ENCODE data around the gene NKTR.

NKTR gene

GRCh38 chr3:42662813-42663535, 62.5 kb downstream of the NKTR start:
- DNase-seq = no peak

DNA sequence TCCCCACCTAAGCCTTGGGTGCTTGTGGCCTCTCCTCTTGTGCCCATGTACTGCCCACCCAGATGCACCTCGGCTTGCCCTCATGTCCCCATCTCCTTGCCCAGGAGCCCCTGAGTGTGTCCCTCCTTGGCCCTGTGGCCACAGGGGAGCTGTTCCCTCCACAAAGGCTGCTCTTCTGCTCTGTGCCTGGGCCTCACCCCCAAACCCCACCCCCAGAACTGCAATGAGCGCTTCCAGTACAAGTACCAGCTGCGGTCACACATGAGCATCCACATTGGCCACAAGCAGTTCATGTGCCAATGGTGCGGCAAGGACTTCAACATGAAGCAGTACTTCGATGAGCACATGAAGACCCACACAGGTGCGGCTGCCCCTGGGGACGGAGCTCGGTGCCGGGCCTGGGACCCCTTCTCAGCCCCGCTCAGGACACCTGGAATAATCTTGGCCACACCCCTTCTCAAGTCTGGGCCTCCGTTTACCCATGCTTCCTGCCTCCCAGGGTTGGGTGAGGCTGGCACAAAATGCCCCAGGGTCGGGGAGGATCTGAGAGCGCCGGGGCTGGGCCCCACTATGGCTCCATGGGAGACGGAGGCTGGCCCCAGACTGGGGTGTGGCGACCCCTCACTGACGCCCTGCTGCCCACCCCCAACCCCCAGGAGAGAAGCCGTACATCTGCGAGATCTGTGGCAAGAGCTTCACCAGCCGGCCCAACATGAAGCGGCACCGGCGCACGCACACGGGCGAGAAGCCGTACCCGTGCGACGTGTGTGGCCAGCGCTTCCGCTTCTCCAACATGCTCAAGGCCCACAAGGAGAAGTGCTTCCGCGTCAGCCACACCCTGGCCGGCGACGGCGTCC, 63.3 kb downstream of the NKTR start:
- no peak for DNase-seq

GRCh38 chr3:42664438-42664803, 63.9 kb downstream of the NKTR start:
- no peak for DNase-seq

DNA sequence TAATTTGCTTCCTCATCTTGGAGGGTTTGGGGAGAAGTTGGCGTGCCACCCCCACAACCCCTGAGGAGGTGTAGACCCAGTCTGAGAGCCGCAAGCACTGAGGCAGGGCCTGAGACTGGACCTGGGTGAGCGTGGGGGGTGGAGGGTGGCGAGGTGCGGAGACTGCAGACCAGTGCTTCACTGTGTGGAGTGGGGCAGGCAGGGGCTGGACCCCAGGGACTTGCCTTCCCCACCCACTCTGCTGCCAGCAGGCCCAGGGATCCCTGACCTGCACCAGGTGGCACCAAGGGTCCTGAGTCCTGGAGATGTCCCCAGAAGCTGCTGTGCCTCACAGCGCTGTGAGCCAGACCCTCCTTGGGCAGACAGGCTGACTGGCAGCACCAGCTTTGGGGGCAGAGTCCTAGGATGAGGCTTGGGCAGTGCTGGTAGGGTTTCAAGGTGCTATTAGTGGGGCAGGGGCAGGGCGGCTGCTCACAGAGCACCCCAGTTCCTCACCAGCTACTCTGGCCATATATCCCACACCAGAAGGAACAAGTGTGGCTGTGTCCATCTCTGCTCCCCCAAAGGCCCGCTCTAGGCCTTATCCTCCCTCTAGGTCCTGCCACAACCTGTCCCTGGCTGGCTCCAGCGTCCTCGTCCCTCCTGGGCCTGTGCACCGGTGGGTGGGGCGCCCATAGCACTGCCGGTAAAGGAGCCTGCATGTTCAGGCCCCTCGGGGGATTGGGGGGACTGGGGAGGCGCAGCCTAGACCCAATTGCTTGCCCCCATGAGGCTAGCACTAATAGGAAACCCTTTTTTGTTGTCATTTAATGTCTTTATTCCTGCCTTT, 64.8 kb downstream of the NKTR start:
- DNase-seq = no peak

GRCh38 chr3:42666022-42666421, 65.5 kb downstream of the NKTR start:
- no peak for DNase-seq

DNA sequence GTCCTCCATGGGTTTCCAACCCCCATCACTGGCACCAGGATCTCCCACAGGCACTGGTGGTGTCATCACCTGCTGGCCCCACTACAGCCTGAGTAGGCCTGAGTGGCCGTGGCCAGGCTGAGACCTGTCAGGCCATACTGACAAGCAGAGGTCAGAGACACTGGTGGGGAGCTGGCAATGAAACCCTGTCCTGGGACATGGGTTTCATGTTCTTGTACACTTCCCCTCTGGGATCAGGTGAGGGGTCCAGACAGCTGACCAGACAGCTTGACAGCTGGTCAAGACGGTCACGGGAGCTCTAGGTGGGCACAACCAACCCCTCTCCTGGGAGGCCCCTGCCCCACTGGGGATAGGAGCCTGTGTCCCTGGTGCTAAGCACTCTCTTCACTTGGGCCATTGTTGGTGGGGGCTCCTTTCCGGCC, 66.1 kb downstream of the NKTR start:
- no peak for DNase-seq

DNA sequence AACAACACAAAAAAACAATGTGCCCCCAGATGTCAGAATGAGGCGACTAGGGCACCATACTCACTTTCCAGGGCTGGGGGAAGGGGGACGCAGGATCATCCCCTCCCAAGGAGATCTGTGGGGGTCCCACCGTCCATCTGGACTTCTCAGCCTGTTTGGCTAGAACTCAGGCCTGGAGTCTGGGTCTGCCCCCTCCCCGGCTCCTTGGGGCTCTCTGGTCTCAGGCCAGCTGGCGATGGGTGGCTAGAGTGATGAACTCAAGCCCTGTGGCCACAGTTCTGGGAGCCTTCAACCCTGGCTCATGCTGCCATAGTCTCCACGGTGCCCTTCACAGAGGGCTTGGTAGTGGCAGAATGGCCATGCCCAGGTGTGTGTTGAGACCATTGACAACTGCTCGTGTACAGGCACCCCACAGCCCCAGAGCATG, 66.6 kb downstream of the NKTR start:
- DNase-seq = no peak

DNA sequence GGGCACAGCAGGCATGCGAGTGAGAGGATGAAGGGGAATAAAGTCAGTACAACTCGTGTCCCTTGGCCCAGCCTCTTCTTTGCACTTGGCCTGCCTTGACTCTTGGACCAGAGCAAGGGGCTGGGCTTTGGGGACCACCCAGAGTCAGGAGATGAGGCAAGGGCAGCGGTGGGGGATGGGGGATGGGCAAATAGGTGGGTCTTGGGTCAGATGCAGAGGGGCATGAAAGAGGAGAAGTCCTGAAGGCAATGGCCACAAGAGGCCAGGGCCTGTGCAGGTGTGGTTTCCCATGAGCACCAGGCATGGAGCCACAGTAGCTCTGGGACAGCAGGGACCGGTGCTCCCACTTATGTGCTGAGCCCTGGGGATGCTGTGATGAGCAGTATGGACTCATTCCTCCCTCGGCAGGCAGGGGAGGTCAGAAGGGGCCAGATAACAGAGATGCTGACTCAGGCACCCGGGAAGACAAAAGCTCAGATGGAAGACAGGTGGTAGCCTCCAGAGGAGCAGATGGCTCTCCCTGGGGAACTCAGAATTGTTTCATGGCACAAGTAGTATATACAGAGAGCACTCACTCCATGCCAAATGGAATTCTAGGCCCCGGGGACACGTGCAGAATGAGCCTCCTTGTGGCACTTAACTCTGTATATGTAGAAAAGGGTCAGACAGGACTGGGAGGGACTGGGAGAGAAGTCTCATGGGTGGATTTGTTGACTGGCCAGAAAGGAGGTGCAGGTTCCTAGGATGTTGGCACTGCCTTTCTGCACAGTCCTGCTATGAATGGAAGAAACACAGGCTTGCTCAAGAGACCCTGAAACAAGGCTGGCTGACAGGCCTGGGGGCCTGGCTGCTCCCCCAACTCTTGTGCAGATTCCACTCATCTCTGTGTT, 67.3 kb downstream of the NKTR start:
- DNase-seq = no peak

- no peak for DNase-seq
These were observed 67.9 kb downstream of the NKTR start for GRCh38 chr3:42668413-42668760.

DNA sequence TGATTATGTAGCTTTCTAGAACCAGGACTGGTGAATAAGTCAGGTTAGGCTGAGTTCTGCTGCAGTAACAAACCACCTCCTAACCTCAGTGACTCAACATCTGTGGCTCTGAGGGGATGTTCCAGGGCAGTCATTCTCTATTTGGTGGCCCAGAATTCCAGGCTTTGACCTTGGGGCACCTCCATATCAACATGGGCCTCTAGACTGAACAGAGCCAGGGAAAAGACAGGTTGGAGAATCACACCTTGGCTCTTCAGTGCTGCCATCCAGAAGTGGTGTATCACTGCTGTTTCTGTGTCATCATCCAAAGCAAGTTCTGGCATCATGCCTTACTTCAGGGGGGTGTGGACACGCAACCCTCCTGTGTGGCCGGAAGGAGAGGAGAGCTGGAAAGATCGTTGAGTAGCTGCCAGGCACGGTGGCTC, 68.3 kb downstream of the NKTR start:
- DNase-seq = no peak

DNA sequence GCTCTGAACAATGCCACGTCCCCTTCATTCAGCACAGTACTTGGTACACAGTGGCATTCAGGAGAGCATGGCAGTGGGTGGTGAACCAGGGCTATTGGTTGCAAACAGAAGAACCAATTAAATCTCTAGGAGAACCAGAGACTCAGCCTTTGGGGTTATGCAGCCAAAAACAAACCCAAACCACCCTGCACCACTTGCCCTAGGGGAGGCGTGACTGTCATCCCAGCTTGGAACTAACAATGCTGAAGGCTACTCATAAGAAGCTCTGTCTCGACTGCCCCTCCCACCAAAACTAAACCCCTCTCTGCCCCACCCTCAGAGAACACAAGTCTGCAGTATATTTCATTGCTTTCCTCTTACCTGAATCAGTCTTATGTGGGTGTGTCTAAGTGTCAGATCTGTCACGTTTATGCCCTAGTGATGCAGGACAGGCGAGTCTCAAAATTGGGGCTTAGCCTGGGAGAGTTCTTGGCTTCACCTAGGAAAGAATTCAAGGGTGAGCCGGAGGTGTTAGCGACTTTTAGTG, 69.6 kb downstream of the NKTR start:
- DNase-seq = no peak

GRCh38 chr3:42670670-42671069, 70.2 kb downstream of the NKTR start:
- no peak for DNase-seq

DNA sequence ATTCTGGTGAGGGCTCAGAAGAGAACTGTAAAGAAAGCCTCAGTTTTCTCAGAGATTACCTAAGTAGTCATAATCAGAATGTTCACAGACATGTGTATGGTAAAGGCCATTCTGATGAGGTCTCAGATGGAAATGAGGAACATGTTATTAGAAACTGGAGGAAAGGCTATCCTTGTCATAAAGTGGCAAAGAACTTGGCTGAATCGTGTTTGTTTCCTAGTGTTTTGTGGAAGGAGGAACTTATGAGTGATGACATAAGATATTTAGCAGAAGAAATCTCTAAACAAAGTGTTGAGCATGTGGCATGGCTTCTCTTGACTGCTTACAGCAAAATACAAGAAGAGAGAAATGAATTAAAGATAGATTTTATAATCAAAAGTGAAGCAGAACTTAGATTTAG, 72.0 kb downstream of the NKTR start:
- no peak for DNase-seq

DNA sequence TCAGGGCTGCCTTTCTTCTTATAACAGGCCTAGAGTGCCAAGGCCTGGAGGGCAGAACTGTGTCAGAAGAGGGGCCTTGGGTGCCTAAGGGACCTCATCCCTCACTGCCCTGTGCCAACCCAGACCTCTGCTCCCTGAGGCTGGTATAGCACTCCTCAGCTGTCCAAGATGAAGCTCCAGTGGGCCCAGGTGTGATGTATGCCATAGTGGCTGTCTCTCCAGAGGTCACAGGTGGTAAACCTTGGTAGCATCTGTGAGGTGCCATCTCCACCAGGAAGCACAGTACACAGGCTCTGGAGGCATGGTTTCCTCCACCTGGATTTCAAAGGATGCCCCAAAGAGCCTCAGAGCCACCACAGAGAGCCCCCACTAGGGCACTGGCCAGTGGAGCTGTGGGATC, 72.6 kb downstream of the NKTR start:
- DNase-seq = no peak

DNA sequence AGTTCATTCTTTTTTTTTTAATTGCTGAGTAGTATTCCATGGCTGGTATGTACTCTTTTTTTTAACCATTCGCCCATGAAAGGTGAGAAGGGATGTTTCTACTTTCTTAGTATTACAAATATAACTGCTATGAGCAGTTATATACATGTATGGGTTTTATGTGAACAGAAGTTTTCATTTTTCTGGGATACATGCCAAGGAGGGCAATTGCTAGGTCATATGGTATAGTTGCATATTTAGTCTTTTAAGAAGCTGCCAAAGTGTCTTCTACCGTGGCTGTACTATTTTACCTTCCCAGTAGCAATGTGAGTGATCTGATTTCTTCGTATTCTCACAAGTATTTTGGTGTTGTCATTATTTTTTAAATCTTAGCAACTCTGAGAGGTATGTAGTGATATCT, 73.7 kb downstream of the NKTR start:
- no peak for DNase-seq

DNA sequence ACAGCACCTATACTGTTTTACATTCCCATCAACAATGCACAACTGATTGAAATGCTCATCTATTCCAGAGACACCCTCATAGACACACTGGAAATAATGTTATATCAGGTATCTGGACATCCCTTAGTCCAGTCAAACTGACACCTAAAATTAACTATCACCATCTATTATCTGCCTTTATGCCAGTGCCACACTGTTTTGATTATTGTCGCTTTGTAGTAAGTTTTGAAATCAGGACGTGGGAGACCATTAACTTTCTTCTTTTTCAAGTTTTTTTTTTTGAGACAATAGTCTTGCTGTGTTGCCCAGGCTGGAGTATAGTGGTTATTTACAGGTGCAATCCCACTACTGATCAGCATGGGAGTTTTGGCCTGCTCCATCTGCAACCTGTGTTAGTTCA, 75.4 kb downstream of the NKTR start:
- no peak for DNase-seq

DNA sequence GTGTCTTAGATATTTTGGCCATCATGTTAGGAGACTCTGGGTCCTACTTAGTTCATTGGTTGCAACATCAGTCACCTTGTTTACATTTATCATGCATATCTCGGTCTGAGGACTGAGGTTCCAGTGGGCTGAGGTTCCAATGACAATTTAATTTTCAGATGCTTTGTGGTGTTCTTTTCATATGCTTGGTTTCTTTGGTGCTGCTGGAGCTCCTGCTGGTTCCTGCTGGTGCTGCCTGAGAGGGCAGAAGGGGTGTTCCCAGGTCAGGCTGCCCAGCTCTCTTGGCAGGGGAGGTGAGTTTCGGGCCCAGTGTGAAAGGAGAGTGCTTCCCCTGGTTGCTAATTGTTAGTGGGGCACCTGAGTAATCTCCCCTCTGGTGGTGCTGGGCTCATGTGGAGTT, 78.0 kb downstream of the NKTR start:
- DNase-seq = no peak

DNA sequence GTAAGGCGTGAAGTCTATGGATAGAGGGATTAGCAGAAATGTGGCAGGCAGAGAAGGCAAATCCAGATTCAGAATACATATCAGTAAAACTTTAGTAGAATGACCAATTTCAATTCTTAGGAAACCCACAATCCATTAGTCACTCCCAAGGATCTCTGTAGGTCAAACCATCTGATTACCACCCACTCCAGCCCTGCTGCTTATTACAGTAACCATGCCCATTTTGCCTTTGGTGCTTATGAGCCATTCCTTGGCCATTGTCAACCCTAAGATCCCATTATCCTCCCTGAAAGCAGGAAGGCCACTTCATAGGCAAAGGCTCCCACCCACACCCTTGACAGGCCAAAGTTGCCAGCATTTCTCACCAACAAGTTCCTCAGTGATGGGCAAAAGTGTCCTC, 79.8 kb downstream of the NKTR start:
- DNase-seq = no peak

DNA sequence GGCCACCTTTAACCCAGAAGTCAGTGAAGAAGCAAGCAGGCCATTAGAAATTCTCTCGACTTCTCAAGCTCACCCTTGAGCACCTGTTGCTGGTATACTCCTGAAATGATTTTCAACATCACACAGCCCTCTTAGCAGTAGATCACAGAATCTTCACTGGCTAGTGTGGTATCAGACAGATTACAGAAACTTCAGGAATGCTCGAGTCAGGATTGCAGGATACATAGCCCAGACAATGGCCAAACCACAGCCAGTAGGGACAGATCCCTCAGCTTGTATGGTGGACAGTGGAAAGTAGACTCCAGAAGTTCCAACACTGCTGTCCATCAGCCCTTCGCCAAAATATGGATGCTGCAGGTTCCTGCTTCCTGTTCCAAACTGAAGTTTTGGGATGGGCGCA, 80.3 kb downstream of the NKTR start:
- no peak for DNase-seq

GRCh38 chr3:42681361-42682038, 81.0 kb downstream of the NKTR start:
- DNase-seq = no peak

DNA sequence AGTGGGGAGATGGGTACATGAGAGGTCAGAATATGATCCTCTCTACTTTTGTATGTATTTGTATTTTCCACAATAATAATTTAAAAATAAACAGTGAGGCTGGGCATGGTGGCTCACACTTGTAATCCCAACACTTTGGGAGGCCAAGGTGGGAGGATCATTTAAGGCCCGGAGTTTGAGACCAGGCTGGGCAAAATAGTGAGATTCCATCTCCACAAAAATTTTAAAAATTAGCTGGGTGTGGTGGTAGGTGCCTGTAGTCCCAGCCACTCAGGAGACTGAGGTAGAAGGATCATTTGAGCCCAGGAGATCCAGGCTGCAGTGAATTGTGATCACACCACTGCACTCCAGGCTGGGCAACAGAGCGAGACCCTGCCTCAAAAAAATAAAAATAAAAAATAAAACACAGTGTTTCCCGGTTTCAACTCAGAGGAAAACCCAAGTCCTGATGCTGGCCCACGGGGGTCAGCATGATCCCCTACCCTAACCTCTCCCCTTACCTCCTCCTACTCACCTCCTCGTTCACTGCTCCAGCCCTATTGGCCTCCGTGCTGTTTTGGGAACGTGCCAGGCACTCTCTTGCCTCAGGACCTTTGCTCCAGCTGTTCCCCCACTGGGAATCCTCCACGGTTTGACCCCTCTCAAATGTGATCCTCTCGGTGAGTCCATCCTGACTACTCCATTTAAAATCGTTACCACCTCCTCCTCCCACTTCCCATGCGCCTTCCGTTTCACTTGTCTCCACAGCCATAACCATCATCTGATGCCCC, 82.0 kb downstream of the NKTR start:
- no peak for DNase-seq

All from GDM1 (cell line).